HG03045 (cell line): ENCODE data around the gene ATP6V1F.
A peak's percentile ranks its signal among the peaks of the same experiment; 100 is the strongest.

Source experiments
- ATAC-seq: cut with Tn5 transposase; IDR thresholded peaks from one replicate; pipeline ENCODE4 v1.9.1; 2021; ENCODE audit warnings: mild to moderate bottlenecking, moderate library complexity; ENCODE audit not compliant: unreplicated experiment

The ATP6V1F gene

GRCh38 chr7:128862571-128863432, at the start of gene ATP6V1F:
Gene ATP6V1F (plus strand): TSS chr7:128862856. CDS start chr7:128862905, 49 bp downstream.
- ATAC-seq = peak; percentile 90

- ATAC-seq = no peak
These were observed 48.2 kb upstream of the ATP6V1F start for GRCh38 chr7:128814499-128814898.

- no peak for ATAC-seq
These were observed 47.2 kb upstream of the ATP6V1F start for GRCh38 chr7:128815289-128815942.

GRCh38 chr7:128818694-128819093, 44.0 kb upstream of the ATP6V1F start:
- no peak for ATAC-seq

- ATAC-seq = no peak
These were observed 40.9 kb upstream of the ATP6V1F start for GRCh38 chr7:128821724-128822123.

- ATAC-seq = no peak
These were observed 36.1 kb upstream of the ATP6V1F start for GRCh38 chr7:128826512-128826911.

- no peak for ATAC-seq
These were observed 35.8 kb upstream of the ATP6V1F start for GRCh38 chr7:128826916-128827247.

GRCh38 chr7:128827248-128827958, 35.3 kb upstream of the ATP6V1F start:
- no peak for ATAC-seq

GRCh38 chr7:128827971-128828711, 34.5 kb upstream of the ATP6V1F start:
- ATAC-seq = no peak

- ATAC-seq = no peak
These were observed 33.1 kb upstream of the ATP6V1F start for GRCh38 chr7:128829391-128830166.

- ATAC-seq = no peak
These were observed 32.2 kb upstream of the ATP6V1F start, which contains the start of gene FLNC for GRCh38 chr7:128830231-128831177. Gene FLNC (plus strand): TSS chr7:128830406. CDS start chr7:128830638, 232 bp downstream.

- ATAC-seq = no peak
These were observed 31.3 kb upstream of the ATP6V1F start for GRCh38 chr7:128831178-128831993.

GRCh38 chr7:128831994-128832879, 30.4 kb upstream of the ATP6V1F start:
- no peak for ATAC-seq

- no peak for ATAC-seq
These were observed 29.8 kb upstream of the ATP6V1F start for GRCh38 chr7:128832880-128833147.

GRCh38 chr7:128833148-128833945, 29.3 kb upstream of the ATP6V1F start:
- no peak for ATAC-seq

- no peak for ATAC-seq
These were observed 28.7 kb upstream of the ATP6V1F start for GRCh38 chr7:128833946-128834325.
